Activated CD4-positive, CD25-positive, alpha-beta regulatory T cell treated with anti-CD3 and anti-CD28 coated beads, Interleukin-2, amount 50 U/mL, for 24 hours (primary cell): Measurements from ENCODE around the gene DCLRE1B.
A peak's percentile ranks its signal among the peaks of the same experiment; 100 is the strongest.

Experiments
- ATAC-seq, 2 donors: fragments of 150-1000 bp; cut with Tn5 transposase; one replicate each; pipeline ENCODE4 v1.10.0; 2021; ENCODE audit warnings: mild to moderate bottlenecking in 1 of 2, moderate library complexity in 1 of 2

Gene DCLRE1B

DNA sequence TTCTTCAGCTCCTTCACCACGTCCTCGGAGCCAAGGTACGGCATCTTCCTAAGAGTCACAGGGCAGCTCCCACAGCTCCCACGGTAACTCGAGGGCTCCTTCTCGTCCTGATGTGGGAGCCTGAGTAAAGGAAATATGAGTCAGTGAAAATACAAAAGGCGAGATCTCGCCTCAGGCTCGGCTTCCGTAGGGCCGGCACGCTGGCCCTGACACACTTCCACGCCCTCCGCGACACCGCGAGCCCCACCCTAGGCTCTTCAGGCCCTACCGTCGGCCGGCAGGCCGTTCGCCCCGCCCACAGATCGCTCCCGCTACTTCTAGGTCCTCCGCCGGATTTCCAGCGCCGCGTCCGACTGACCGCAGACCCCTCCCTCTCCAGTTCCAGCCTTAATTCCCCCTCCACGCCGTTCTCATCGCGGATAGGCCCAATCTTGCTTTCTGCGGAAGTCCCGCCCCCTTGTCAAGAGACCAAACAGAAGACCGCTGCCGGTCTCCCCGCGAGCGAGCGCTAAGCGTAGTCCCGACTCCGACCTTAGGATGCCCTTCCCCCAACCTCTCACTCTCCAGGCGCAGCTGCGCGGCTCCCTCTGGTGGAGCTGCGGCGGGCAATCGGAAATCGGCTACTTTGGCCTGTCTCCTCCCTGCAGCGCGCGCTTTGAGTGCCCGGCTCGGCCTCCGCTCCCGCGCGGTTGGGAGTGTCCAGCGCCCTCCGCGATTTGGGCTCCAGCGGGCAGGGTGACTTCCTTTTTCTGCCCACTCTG lies at the start of gene DCLRE1B, which contains the start of gene AP4B1:
DCLRE1B (plus strand) TSS at position 653 of the 761 bp plus-strand sequence. CDS start 261 bp downstream, outside the sequence.
AP4B1 (minus strand) TSS at position 126 of the 761 bp plus-strand sequence; CDS start at position 44, 82 bp downstream.
- ATAC-seq = peak; percentile 90 to 91

DNA sequence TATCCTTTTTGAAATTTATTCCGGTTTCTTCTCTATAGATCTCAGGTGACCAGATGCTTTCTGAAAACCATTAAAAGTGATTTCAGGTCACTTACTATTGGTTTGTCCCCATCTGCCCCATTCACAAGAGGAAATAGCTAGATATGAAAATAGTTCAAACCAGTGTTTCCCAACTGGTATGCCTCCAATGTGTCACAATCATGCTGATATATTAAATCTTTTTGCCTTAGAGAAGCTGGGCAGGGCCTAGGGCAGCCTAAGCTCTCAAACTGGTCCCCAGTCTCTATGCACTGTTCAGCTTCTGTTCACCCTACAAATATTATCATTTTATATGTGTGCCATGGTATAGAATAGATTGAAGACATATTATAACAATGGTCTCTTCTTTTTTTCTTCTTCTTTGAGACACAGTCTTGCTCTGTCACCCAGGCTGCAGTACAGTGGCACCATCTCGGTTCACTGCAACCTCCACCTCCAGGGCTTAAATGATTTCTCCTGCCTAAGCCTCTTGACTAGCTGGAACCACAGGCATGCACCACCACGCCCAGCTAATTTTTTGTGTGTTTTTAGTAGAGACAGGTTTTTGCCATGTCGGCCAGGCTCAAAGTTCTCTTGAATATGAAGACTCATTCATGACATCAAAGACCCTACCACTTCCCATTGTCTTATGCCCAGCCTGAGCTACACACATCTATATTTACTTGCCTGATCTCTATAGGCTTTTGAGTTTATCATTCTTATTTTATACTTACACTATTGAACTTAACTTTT lies 49.3 kb upstream of the DCLRE1B start:
- ATAC-seq = no peak

DNA sequence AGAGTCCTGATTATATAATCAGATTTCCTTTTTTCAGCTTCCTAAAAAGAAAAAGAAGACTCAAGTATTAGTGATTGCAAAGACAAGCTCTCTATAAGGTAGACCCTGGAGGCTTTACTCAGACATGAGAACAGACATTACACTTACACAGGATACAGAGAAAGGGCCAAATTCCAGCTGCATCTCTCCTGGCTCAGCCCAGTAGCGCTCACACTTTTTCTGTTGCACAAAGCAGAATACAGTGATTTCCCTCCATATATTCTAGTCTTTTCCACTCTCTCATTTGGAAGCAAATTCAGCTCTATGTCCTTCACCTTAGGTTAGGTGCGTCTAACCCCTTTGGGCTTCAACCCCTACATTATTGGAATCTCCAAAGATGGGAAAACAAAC lies 48.7 kb upstream of the DCLRE1B start:
- no peak for ATAC-seq

DNA sequence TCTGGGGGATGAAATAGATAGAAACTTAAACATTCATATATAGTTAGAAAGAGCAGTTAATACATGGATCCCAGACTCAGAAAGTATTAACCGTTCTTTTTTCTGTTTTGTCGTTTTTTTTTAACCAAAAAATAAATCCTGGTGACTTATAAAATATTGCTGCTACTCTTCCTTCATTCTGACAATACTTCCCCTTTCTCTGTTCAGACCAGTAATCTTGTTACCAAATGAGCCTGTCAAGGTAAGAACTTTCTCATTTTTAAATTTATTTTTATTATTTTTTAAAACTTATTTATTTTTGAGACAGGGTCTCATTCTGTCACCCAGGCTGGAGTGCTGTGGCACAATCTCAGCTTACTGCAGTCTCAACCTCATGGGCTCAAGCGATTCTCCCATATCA lies 47.4 kb upstream of the DCLRE1B start:
- no peak for ATAC-seq

DNA sequence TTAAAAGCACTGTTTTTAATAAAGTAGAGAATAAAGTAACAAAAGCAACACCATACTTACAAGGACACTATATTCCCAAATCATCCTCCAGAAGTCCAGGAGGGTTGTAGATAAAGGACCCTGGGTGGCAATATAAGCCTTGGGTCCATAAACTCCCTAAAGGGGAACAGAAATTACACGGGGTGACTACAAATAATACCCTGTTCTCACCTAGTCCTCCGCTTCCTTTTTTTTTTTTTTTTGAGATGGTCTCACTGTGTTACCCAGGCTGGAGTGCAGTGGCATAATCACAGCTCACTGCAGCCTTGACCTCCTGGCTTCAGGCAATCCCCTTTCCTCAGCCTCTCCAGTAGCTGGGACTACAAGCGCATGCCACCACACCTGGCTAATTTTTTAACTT lies 46.7 kb upstream of the DCLRE1B start:
- no peak for ATAC-seq

DNA sequence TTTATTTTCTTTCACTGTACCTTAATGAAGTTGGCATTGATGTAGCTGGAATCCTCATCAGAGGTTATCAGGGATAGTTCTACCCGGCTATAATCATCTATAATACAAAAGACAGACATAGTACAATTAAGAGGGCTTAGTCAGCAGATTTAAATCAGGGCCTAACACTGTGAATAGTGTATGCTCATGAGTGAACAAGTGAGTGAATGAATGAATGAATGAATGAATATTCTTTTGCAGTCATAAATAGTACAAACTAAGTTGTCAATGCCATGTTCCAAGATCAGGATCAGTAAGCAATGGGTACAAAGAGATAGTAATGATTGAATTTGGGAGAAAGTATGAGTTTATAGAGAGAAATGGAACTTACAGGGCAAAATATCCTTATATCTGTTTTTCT lies 46.1 kb upstream of the DCLRE1B start:
- no peak for ATAC-seq

DNA sequence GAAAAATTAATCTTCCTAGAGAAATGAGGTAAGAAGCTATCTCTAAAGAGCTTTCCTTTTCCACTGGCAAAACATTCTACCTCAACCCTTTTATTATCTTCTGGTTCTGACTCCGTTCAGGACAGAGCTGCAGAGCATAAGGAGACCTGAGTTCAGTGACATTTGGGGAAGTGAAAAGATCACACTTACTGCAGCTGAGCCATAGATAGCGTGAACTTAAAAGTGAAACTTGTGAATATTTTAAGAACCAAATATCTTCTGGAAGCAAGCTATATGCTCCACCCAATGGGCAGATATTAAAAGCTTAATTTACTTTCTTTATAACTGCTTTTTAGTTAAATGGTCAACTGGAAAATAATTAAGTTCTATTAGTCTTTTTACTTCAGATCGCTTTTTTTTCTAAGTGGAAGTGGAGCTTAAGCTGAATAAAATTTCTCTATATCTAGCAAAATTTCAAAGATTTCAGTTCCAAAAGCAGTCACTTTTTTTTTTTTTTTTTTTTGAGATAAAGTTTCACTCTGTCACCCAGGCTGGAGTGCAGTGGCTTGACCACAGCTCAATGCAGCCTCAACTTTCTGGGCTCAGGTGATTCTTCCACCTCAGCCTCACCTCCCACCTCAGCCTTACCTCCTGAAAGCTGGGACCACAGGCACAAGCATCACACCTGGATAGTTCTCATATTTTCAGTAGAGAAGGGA lies 45.5 kb upstream of the DCLRE1B start:
- ATAC-seq = peak; percentile 28 to 82

DNA sequence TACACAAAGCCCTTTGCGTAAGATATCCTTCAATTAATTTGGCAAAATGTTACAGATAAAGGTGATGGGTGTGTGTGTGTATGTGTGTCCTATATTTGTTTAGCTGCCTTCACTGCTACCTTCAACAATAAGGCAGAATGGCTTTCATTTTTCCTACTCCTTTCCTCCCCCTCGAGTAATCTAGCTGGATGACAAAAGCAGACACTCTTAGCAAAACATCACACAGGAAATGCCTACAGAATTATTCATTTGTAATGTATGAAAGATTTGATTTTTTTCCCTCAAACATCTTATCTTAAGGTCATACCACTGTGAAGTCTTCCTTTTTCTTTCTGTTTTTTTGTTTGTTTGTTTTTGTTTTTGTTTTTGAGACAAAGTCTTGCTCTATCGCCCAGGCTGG lies 44.2 kb upstream of the DCLRE1B start:
- no peak for ATAC-seq

DNA sequence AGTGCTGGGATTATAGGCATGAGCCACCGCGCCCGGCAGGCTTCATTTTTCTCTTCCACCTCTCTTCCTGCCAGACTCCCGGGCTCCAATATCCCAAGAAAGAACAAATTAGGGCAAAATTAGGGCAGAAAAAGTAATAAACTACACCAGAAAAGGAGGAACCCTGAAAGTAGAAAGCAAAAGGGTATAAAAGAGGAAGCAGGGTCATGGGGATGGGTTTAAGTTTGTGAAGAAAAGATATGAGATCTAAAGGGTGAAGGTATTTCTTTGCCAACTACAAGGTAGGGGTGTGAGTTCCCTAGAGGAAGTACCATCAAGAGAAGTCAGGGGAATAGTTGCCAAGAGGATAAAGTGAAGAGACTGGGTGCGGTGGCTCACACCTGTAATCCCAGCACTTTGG lies 43.5 kb upstream of the DCLRE1B start:
- no peak for ATAC-seq

DNA sequence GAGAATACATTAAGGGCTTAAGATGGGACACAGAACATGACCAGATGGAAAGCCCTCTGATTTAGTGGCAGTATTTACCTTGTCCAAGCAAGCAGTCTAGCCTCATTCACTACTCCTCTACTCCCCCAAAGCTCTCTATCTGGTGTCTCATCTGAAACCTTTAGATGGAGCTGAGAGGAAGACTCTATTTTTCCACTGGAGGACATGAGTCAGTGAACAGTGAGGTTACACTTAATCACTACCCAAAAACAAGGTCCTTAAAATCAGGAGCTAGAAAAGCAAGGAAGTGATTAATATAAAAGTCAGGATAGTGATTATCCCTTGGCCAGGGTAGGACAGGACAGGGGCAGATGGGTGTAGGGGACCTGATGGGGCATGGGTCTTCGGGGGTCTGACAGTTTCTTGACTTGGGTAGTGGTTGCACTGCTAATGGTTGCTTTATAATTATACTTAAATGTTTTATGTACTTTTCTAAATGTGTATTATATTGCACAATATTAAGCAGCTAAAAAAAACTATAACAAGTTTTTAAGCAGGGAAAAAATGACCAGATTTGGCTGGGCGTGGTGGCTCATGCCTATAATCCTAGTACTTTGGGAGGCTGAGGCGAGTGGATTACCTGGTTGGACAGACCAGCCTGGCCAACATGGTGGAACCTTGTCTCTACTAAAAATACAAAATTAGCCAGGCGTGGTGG lies 36.6 kb upstream of the DCLRE1B start:
- peak; percentile 57 to 67 for ATAC-seq

DNA sequence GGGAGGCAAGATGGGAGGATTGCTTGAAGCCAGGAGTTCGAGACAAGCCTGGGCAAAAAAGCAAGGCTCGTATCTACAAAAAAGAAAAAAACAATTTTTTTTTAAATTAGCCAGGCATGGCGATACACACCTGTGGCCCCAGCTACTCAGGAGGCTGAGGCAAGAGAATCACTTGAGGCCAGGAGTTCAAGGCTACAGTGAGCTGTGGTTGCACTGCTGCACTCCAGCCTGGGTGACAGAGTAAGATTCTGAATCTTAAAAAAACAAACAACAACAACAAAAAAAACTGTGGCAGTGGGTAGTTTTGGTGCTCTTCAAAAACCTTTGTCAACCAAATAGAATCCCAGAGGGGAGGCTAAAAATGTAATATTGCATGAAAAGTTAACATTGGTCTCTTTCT lies 34.3 kb upstream of the DCLRE1B start:
- no peak for ATAC-seq

DNA sequence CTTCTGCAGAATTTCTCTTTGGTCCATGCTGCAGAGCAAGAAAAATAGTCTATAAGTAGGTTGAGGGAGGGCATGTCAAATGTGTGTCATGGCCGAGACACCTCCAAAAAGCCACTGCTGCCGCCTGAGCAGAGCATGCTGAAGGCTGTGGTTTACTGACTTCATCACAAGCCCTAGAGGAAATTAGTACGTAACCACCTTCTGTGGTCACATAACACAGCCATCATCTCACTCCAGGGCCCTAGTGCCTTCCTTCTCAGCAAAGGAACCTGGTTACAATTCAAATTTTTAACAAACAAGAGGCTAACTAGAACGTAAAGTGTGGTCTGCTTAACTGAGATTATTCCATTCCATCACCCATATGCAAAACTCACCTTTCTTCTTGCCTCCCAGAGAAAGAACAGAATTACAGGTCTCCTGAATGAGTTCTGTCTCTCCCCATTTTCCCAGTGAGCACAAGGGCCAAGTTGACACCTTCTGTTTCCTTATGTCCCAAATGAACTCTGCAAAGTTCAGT lies 33.5 kb upstream of the DCLRE1B start, which contains the start of gene PTPN22:
PTPN22 (minus strand) TSS at position 116 of the 517 bp plus-strand sequence.
- peak; percentile 95 for ATAC-seq

DNA sequence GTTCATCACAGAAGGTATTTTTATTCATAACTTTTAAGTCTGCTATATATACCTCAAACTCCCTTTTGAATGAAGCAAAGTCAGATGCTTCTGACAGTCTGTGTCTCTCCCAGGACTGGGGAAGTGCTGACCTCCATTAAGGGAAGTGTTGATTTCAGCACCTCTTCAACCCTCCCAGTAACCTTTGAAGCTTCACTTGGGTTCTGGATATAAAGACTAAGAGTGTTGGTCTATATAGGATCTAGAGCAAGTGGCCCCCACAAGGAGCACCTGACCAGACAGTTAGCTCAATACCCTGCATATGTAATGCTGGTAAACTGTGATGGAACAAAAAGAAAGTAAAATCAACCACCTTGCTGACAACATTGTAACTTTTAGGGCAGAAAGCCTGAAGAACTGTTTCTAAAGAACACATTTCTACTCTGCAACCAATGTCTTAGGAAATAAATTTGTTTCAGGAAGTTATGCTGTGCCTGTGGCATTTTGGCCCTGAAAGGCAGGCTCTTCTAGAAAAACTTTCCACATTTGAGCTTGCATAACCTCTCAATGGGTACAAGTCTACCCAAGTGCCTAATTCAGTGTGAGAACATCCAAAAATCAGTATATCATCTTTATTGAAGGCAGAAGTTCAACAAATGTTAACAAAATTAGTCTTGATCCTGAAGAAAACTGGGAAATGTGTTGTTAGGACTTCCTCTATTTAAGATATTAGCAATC lies 32.7 kb upstream of the DCLRE1B start:
- no peak for ATAC-seq

DNA sequence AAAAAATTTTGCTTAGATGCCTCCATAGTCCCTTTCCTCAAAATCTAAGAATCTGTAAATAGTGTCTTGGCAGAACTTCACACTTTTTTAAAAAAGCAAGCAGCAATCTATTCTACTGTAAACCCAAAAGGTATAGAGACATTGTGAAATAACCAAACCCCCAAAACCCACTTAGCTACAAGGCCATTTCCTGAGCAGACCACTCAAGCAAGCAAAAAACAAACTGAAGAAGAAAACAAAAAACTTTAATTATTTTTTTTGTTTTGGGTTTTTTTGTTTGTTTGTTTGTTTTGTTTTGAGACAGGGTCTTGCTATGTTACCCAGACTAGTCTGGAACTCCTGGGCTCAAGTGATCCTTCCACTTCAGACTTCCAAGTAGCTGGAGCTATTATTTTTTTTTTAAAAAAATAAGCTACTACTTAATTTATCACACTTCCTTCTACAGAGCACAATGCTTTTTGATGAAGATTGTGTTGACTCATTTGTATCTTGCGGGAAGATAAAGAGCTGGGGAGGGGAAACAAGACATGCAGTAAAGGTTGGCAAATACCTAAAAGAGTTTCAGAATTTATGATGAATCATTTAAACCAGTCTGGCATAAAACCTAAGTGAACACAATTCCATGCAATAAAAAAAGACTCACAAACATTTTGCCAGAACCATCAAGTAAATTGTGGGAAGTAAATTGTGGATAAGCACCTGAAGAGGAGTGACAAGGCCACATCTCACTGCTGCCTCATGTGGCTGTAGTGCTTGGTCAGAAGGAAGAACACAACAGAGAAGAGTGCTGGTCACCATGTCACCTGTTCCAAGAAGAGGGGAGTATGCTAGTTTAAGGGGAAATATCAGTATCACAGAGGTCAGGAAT lies 30.9 kb upstream of the DCLRE1B start:
- ATAC-seq = peak; percentile 49 to 50

DNA sequence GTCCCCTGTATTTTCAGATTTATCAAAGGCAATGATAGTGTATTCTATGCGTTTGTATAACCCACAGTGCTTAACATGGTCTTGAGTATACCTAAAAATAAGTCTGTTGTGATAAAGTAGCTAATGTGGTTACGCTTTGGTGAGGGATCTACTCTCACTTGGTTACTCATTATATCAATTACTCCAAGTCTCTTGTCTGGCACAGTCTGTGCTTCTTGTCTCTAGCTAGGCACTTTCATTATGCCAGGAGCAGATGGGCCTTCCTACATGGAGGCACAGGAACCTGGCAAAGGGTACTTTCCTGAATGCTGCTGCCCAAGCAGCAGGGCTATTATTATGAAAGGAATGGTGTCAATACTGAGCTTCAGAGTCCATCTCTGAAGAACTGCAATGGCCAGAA lies 29.4 kb upstream of the DCLRE1B start:
- no peak for ATAC-seq

DNA sequence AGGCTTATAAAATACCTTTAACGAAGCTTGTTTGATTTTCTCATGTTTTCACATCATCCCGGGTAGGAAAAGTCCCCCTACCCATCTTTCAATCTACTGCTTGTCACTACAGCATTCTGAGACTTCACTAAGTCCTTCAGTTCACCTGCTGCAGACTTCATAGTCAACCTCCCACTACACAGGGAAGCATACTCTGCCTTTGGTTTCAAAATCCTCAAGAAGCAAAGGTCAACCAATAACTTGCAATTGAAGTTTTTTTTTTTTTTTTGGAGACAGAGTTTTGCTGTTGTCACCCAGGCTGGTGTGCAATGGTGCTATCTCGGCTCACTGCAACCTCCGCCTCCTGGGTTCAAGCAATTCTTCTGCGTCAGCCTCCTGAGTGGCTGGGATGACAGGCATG lies 28.9 kb upstream of the DCLRE1B start:
- ATAC-seq = no peak

DNA sequence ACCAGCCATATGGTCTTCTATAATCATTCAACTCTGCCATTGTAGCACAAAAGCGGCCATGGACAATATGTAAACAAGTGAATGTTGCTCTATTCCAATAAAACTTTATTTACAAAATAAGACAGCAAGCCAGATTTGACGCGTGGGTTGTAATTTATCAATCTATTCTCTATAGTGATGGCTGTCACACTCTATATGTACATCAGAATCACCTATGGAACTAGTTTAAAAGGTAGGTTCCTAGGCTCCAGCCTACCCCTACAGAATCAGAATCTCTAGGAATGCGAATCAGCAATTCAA lies 25.4 kb upstream of the DCLRE1B start:
- no peak for ATAC-seq

DNA sequence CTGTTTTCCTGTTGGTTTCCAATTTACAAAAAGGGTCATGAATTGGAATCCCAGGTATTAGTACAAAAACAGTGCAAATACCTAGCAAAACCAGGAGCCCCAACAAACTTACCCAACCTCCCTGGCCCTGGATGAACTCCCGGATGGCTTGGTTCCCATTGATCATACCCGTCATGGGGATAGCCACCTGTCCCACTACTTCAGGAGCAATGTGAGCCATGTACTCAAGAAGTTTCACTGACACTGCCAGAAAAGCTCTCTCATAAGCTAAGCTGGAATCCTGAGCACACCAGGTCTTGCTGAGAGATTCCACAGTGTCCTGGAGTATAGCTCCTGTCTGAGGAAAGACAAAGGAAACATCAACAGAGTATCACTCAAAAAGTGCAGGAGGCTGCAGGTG lies 23.5 kb upstream of the DCLRE1B start:
- no peak for ATAC-seq

DNA sequence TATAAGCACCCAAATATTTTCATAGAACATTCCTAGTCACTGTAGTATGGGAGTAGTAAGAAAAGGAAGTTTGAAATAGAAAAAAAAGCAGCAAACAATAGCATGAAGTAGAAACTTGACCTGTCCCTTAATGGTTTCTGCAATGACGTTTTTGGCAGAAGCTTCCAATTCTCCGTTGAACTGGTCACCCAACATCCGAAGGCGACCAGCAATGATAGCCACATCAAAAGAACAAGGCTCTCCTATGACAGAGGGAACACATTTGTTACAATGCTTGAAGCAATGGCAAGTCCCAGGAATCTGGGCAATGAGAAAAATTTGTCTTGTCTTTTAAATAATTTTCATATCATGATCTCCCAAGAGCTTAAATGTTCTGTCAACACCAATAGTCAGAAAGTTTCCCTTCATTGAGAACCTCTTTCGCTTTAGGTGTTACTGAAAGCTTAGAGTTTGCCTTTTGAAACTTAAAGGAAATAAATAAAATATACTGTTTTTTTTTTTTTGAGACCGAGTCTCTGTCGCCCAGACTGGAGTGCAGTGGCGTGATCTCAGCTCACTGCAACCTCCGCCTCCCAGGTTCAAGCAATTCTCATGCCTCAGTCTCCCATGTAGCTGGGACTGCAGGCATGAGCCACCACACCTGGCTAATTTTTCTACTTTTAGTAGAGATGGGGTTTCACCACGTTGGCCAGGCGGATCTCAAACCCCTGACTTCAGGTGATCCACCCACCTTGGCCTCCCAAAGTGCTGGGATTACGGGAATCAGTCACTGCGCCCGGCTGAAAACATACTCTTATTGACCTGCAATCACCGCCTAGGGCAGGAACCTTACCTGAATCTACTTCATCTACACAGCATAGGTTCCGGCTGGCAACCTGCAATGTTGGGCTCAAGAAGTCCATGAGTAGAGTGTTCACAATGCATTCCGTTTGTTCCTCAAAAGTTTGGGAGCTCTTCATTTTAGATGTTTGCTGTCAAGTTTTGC lies 18.4 kb upstream of the DCLRE1B start:
- no peak for ATAC-seq
